Activated gamma-delta T cell (primary cell): ENCODE measurements around the gene SHCBP1L.

Experiments used
- DNase-seq: peaks from one replicate; lab custom pipeline; 2025; lab: John Stamatoyannopoulos, UW
- total RNA-seq, 2 donors: gene quantifications; one replicate each; lab custom pipeline; 2026; lab: John Stamatoyannopoulos, UW

The SHCBP1L gene
- total RNA-seq, result 0.05 to 0.09 reads per million in 2 donors

DNA sequence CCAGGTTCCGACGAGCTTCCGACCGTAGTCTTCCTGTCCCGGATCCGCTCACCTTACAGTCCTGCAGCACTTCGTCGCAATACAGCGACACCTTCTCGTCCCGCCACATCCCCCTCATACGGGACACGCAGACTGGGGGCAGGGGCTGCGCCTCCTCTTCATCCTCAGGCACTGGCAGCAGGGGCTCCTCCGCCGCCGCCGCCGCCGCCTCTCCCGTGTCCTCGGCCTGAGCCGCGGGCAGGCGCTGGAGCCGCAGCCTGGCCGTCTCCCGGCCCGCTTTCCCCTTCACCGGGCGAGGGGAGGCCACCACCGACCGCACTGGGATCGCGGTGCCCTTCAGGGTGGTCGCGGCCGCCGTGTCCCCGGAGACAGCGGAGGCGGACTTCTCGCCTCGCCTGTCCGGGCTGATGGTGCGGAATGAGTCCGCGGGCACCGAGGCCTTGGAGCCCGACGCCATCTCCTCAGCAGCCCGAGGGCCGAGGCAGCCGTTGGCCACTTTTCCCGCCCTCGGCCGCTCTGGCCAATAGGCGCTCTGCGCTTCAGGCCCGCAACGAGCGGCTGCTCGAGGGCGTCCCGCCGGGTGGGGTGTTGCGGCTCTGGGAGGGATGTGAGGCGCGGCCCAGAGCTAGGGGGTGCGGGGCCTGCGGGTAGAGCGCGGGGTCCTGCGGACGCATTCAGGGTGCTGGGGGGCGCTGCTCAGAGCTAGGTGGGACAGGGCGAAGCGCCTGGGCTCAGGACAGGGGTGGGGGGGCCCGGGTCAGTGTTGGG, at the start of gene SHCBP1L:
Gene SHCBP1L, minus strand, starts transcription at position 490 of the 768 bp plus-strand sequence. Its CDS starts 33 bp downstream, at position 457.
- no peak for DNase-seq

DNA sequence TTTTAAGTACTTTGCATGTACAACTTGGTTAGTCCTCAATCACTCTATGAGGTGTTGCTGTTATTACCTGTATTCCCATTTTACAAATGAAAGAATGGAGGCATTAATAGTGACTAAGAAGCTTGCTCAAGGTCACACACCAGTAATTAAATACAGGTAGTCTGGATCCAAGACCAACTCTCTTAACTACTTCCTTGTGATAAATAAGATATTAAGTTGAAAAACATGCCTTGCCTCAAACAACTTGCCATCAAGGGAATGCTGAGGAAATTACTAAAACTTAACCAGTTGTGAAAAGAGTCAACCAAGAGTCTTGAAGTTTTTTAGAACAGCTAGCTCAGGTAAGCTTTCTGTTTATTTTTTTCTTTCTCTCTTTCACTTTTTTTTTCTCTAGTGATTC, 49.3 kb upstream of the SHCBP1L start:
- DNase-seq, result no peak

GRCh38 chr1:183000167-183000962, 47.4 kb upstream of the SHCBP1L start:
- DNase-seq, result no peak

- no peak for DNase-seq
Measured at GRCh38 chr1:182998482-182998881, 45.5 kb upstream of the SHCBP1L start.

GRCh38 chr1:182996816-182997215, 43.9 kb upstream of the SHCBP1L start:
- DNase-seq, result no peak

DNA sequence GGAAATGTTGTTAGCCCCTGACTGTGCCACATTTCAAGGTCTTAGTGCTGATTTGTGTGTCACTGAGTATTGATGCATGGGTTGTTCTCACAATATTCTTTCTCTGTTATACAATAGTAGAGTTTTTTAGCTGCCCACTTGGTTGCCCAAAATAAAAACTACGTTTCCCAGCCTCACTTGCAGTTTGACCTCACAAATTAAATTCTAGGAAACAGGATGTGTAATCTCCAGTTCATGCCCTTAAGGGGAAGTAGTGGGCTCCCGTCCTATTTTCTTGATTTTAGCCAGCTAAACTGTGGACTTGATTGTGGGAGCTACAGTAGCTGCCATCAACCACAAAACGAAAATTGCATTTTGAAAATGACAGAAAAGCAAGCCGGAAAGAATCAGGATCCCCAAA, 42.9 kb upstream of the SHCBP1L start:
- no peak for DNase-seq

- DNase-seq, result no peak
Measured at GRCh38 chr1:182993746-182994145, 40.8 kb upstream of the SHCBP1L start.

- no peak for DNase-seq
Measured at GRCh38 chr1:182990413-182991144, 37.6 kb upstream of the SHCBP1L start.

DNA sequence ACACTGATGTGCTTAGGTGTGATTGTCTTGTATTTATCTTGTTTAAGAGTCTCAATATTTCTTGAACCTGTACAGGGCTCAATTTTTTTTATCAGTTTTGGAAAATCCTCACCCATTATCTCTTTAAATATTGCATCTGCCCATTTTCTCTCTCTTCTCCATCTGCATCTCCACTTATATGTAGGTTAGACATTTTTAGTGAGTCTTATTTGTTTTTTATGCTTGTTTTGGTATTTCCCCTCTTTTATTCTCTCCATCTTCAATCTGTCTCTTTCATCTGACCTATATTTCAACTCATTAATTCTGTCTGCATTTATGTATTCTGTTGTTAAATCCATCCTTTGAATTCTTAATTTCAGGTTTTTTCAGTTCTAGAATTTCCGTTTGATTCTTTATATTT, 32.9 kb upstream of the SHCBP1L start:
- no peak for DNase-seq

DNA sequence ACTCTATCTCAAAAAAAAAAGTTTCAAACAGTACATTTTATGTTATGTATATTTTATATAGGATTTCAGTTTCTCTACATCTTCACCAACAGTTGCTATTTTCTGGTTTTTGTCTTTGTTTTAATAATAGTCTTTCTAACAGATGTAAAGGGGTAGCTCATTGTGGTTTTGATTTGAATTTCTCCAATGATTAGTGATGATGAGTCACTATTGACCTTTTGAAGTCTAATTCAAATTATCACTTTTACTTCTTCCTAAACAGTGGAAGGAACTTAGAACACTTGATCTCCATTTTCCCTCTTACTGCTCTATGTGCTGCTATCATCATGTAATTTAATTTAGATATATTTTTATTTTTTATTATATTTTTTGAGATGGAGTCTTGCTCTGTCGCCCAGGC, 31.7 kb upstream of the SHCBP1L start:
- no peak for DNase-seq

- no peak for DNase-seq
Measured at GRCh38 chr1:182984138-182984537, 31.2 kb upstream of the SHCBP1L start.

DNA sequence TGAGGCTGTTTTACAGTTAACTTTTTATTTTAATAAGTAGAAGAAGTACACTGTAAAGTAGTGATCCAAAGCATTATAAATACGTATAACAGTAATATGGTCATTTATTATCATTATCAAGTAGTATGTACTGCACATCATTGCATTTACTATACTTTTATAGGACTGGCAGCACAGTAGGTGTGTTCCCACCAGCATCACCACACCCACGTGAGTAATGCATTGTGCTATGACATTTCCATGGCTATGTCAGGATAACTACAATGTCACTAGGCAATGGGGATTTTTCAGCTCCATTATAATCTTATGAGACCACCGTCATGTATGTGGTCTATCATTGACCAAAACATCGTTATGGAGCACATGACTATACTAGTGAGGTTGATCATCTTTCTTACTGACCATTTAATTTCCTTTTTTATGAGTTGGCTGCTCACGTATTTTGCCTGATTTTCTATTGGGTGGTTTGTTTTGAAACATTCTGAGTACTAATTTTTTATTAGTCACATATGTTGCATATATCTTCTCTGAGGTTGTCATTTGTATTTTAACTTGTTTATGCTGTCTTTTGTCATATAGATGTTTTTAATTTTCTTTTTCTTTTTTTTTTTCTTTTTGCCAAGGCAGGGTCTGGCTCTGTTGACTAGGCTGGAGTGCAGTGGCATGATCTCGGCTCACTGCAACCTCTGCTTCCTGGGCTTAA, 25.3 kb upstream of the SHCBP1L start:
- no peak for DNase-seq

- no peak for DNase-seq
Measured at GRCh38 chr1:182977480-182977879, 24.5 kb upstream of the SHCBP1L start.

DNA sequence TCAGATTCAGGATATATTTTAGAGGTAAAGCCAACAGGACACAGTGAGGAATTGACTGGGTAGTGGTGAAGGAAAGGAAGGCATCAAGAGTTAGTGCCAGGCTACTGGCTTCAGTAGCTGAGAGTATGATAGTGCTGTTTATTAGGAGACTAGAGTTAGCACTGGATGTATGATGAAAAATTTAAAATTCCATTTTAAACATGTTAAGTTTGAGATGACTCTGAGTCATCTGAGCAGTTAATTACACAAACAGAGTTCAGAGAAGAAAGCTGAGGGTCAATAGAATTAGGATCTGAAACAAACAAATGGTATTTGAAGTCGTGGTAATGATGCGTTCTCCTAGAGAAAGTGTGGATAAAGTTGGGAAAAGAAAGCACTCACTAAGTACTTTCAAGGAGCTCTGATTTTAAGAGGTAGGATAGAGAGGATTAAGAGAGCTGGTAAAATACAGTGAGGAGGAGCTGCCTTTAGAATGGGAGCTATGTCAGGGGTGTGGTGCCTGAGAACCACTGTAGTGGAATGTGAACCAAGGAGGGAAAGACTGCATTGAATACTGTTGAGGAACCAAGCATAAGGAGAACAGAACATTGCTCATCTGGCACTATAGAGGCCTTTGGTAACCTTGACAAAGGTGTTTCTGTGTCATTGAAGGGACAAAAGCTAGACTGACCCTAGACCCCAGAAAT, 21.7 kb upstream of the SHCBP1L start:
- no peak for DNase-seq

DNA sequence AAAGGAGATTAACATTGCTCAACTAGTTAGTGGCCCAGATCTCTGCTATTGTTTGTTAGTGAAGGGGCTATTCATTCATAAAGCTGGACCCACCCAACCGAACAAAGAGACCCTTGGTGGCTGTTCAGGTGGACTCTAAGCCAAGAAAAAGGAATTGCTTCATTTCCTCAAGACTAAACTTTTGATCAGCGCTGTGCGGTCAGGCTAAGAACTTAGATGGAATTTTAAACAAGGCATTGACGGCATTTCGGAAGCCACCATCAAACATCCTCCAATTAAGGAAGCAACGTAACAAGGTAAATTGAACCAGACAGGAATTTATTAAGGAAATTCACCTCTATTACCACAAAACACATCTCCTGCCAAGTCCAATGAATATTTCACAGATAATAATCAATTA, 19.9 kb upstream of the SHCBP1L start:
- no peak for DNase-seq

DNA sequence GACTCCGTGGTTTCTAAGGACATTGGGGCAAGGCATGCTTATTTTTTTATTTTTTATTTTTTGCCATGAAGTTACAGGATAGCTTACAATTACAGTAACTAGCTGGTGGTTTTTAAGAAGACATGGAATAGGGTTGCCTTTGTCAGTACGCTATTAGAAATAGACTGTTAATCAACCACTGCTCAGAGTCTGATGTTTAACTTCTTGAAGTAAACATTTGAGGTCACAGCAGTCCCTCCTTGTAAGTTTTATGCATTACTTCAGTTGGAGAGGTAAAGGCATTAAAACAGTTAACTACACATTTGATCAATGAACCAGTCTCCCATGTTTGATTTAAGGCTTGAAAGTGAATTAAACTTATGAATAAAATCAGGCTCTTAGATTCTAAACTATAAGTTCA, 19.3 kb upstream of the SHCBP1L start:
- no peak for DNase-seq

GRCh38 chr1:182971219-182971618, 18.3 kb upstream of the SHCBP1L start:
- no peak for DNase-seq

GRCh38 chr1:182968836-182969734, 16.1 kb upstream of the SHCBP1L start:
- no peak for DNase-seq

- DNase-seq, result no peak
Measured at GRCh38 chr1:182968151-182968741, 15.3 kb upstream of the SHCBP1L start.

- DNase-seq, result no peak
Measured at GRCh38 chr1:182965861-182966260, 12.9 kb upstream of the SHCBP1L start.
